T47D (cell line): ENCODE data around the gene ZBTB49.
"Not testable (repeated sequence)": the region's sequence is repeated elsewhere in the genome, so short reads cannot be mapped to it uniquely, and the experiment has no call there.

Experiments
- DNase-seq, 2 experiments: peaks; one replicate each; pipeline versions ENCODE4 v3.0.0 to v3.0.0-alpha.2; 2011 to 2012; ENCODE audit warnings: low read depth in 1 of 2, low spot score in 1 of 2
- JUND ChIP-seq: IDR thresholded peaks from 2 replicates; pipeline ENCODE4 v1.6.1; 2012; ENCODE audit warnings: low read depth
- in situ Hi-C: cut with HindIII; loops from 2 replicates; pipeline ENCODE4 v1.10.0; 2016; ENCODE audit warnings: low sequenced_read_pairs, low pct_unique_long_range_greater_than_20kb

ZBTB49 gene, protein sequence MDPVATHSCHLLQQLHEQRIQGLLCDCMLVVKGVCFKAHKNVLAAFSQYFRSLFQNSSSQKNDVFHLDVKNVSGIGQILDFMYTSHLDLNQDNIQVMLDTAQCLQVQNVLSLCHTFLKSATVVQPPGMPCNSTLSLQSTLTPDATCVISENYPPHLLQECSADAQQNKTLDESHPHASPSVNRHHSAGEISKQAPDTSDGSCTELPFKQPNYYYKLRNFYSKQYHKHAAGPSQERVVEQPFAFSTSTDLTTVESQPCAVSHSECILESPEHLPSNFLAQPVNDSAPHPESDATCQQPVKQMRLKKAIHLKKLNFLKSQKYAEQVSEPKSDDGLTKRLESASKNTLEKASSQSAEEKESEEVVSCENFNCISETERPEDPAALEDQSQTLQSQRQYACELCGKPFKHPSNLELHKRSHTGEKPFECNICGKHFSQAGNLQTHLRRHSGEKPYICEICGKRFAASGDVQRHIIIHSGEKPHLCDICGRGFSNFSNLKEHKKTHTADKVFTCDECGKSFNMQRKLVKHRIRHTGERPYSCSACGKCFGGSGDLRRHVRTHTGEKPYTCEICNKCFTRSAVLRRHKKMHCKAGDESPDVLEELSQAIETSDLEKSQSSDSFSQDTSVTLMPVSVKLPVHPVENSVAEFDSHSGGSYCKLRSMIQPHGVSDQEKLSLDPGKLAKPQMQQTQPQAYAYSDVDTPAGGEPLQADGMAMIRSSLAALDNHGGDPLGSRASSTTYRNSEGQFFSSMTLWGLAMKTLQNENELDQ

DNA sequence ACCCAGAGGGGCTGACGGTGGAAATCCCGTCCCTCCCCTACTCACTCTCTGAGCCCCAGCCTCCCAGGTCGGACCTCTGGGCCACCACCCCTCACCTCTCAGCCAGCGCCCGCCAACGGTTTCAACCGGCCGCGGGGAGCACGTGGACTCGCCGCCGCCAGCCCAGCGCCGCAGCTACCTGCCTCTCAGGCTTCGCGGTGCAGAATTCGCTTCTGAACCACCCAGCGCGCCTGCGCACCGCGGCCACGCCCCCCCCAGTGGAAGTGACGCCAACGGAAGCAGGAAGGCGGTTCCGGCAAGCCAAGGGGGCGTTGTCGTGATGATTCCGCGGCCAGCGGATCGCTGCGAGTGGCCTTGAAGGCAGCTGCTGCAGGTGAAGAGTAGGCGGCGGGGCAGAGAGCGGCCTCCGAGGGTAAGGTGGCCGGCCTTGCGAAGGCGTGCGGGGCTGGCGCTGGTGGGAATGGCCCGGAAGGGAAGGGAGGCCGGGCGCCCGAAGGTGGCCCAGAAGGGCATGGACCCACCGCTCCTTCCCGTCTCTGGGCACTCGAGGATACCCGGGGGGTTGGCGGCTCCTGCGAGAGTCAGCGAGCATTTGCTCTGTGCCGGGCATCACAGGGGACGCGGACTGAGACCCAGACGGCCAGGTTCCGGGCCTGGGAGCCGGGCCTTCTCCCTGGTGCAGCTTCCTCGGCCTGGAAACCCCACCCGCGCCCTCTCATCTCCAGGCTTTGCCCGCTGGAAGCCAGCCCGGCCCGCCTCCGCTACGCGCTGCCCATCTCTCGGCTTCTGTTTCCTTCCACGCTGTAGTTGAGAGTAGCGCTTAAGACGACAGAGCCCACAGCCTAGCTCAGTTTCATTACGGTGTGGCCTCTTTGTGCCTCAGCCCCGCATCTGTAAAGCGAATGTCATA, at the start of gene ZBTB49, which contains the start of gene LYAR:
TSS of gene ZBTB49 (plus strand) at position 311 of the 910 bp plus-strand sequence. CDS start 9,695 bp downstream, outside the sequence.
TSS of gene LYAR (minus strand) at position 214 of the 910 bp plus-strand sequence. CDS start 6,412 bp downstream, outside the sequence.
- DNase-seq = peak; percentile 94 to 97
- no peak for TF ChIP-seq JUND
- in situ Hi-C loops = no loop called here

DNA sequence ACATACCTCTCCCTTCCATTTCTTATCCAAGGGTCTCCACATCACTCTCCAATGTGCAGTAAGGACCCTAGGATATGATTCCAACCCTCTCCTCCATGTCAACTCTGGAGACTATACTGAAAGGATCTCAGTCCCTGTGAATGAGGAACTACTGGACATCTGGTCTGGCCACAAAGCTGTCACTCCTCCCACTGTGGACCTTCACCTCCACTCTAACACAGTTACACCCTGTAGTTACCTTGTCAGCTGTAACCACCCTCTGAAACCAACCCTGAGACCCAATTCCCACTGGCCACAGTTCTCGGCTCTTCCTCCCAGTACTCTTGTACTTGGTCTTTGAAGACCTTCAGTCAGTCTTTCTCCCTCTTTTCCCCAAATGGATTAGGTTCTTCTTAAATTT, 44.9 kb upstream of the ZBTB49 start:
- in situ Hi-C loops = no loop called here
- TF ChIP-seq JUND = no peak
- DNase-seq = no peak

DNA sequence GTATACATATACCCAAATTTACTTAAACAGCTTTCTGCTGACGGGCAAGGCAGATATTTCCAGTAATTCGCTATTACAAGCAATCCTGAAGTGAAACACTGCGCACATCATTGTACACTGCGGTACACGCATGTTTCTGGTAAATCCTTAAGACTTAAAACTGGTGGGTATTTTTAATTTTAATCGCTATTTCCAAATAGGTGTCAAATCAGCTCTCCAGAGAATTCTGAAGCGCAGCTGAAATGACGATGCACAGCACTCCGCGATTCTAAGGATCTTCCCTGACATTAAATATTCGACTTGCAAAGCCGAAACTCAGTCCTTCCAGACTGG, 42.4 kb upstream of the ZBTB49 start:
- no peak for DNase-seq
- TF ChIP-seq JUND = no peak
- in situ Hi-C loops = no loop called here

DNA sequence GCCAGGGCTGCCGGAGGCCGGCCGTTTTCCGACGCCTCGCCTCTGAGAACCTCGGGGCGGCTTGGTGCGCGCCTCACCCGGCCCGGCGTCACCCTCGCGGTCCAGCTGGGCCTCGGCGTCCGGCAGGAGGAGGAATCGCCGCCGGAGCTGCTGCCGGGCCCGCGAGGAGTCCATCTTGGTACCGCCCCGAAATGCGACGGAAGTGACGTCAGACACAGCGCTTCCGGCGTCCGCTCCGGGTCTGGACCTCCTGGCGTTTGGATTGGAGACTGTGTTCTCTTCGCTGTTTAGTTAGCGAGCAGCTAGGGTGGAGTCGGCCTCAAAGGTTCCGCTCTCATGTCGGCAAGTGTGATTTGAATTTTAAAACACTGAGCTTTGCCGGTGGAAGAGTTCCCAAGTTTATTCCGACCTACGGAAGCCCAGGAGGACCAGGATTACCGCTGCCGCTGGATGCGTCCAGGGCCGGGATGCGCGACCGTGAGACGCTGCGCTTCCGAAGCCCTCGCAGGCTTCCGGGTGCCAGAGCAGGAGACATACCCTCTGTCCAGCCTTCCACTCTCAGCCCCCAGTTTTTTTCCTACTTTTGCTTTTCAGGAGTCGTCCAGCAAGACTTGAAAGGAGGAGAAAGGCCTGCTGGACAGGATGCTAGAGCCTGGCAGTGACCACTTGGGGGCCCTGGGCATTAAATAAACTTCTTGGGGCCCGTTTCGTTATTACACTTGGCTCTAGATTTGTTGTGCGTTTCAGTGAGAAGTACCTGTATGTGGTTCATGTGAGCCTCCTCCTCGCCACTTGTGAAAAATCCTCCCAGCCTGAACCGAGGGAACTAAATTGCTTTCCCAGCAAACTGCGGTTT, 41.8 kb upstream of the ZBTB49 start, which contains the start of gene TMEM128:
TSS of gene TMEM128 (minus strand) at position 195 of the 856 bp plus-strand sequence. CDS start at position 174, 21 bp downstream.
- in situ Hi-C loops = no loop called here
- TF ChIP-seq JUND = 0 out of 2 replicates have a peak, but pooled peaks have one; percentile 30
- DNase-seq = peak; percentile 93 to 95

DNA sequence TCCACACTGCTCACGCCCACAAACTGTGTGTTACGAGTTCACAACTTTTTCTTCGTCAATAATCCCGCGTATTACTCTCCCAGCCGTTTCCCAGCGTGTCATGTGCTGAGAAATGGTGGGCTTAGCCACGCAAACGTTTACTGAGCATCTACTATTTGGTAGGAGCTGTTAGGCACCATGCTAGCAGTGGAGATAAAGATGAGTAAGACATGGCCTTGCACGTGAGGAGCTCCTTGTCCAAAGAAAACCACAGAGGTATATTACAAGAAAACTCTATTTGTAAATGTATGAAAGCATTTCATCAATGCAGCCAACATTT, 41.2 kb upstream of the ZBTB49 start:
- no peak for TF ChIP-seq JUND
- in situ Hi-C loops = no loop called here
- DNase-seq = no peak

DNA sequence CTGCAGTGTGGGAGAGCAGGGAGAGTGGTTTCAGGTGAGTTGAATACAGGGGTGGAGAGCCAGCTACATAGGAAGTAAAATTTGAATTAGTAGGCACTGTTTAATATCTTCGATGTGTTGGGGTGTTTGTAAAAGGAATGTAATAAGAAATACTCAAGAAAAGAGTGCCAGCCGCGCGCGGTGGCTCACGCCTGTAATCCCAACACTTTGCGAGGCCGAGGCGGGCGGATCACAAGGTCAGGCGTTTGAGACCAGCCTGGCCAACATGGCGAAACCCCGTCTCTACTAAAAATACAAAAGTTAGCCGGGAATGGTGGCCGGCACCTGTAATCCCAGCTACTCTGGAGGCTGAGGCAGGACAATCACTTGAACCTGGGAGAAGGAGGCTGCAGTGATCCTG, 40.7 kb upstream of the ZBTB49 start:
- DNase-seq, in situ Hi-C loops: not testable (repeated sequence)

DNA sequence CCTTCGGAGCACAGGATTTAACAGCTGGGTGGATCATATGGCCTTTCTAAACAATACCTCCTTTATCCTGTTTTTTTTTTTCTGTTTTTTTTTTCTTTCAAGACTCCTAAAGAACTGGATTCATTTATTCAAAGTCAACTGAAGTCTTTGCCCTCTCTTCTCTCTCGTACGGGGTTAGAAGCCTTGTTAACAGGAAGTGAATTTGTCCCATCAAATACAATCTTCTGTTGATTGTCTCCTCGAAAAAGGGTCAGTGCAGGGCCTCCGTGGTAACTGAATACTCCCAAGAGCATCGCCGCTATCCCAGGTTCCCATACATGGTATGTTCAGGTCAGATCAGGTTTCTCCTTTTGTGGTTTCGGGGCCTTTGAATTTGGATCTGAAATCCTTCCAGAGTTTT, 40.2 kb upstream of the ZBTB49 start:
- no peak for DNase-seq
- TF ChIP-seq JUND = no peak
- in situ Hi-C loops = no loop called here

DNA sequence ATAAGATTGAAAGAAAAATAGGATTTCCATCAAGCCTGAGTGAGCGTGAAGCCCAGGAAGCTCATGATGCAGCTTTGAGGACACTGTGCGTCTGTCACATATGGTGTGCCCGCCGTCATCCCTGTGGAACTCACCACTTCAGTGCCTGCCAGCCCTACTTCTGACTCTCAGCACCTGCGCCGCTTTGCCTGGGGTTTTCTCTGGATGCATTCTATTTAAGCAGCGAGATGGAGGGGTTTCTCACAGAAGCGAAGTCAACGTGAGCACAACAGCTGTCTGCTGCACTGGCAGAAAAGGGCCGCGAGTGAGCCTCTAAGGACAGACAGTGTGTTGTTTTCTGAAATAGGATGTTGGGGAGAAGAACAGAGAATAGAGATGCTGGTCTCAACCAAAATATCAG, 35.9 kb upstream of the ZBTB49 start:
- in situ Hi-C loops = no loop called here
- no peak for TF ChIP-seq JUND
- DNase-seq = no peak

DNA sequence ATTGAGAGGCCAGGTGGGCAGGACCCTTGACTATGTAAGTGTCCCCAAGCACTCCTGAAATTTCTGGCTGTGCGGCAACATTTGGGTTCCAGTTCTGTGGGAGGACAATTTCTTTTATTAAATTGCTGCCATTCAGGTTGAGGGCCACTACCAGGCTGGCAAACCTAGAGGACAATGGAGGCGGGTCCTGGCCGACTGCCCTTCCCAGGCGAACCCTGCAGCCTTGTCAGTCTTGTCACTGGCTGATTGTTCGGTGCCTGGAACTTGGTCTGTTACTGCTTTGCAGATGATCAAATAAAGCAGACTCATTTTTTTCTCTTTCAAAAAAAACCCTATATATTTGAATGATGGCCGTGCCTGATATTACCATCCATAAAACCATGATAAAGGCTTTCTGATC, 35.4 kb upstream of the ZBTB49 start:
- in situ Hi-C loops = no loop called here
- DNase-seq = no peak
- no peak for TF ChIP-seq JUND

DNA sequence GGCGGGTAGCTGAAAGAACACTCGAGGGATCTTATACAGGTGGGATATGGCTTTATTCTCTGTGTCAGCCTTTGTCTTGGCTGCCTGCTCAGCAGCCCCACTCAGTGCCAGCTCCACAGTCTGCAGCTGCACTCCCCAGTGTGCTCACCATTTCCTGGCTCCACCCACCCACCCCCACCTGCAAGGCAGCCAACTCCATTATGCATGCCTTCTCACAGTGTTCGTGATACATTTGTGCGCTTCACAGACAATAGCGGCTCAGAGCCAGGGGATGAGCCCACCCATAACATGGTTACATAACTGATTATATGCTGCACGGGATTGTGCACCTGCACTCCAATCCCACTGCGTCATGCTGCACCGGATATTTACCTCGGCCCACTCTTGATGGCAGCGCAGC, 33.3 kb upstream of the ZBTB49 start:
- in situ Hi-C loops = no loop called here
- DNase-seq = no peak
- TF ChIP-seq JUND = no peak

DNA sequence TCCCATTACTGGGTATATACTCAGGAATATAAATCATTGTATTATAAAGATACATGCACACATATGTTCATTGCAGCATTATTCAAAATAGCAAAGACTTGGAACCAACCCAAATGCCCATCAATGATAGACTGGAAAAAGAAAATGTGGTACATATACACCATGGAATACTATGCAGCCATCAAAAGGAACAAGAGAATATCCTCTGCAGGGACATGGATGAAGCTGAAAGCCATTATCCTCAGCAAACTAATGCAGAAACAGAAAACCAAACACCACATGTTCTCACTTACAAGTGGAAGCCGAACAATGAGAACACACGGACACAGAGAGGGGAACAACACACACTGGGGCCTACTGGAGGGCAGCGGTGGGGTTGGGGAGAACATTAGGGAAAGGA, 32.3 kb upstream of the ZBTB49 start:
- in situ Hi-C loops = not testable (repeated sequence)

More for the DNA sequence above, 32.3 kb upstream of the ZBTB49 start:
- DNase-seq = not testable (repeated sequence)
